ENCODE data around the gene GPR37L1.

Gene GPR37L1

DNA sequence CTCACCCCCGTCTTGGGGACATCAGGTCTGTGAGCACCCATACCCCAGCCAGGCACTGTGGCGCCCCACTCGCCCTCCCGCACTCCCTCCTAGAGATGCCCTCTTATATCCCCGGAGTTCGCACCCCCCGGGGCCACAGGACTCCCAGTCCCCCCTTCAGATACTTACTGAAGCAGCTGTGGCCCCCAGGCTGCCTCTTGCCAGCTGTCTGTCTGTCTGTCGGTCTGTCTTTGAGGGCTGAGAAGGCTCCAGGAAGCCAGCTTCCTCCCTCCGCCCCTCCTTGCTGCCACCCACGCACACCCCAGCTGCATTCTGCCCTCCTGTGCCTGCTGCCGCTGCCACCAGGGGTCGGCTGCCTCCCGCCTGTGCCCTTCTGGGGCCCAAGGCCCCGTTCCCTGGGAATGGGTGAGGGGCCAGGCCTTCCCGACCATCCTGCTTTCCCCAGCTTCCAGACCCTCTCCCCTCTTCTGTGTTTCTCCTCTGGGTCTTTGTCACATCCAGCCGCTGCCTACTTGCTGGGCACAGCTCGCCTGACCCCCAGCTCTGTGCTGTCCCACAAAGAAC is 37.7 kb downstream of the GPR37L1 start, which contains the start of gene PTPN7:
PTPN7 (minus strand) TSS at position 226 of the 564 bp plus-strand sequence. CDS start 1,200 bp downstream, outside the sequence.
- TF ChIP-seq CTCF (IDR thresholded peaks at IDR 0.05; ENCODE audit: borderline replicate concordance, insufficient read depth, low read depth, low read length): peak; percentile 70
- peak within 1 kb of the TSS; percentile 98 for H3K4me3 ChIP-seq (ENCODE audit: low read depth, low read length)

GRCh38 chr1:202161151-202162046 is 38.7 kb downstream of the GPR37L1 start:
- peak overlapping the region; percentile 98 for H3K4me3 ChIP-seq (ENCODE audit: low read depth, low read length)
- no peak for TF ChIP-seq CTCF (IDR thresholded peaks at IDR 0.05; ENCODE audit: borderline replicate concordance, insufficient read depth, low read depth, low read length)

DNA sequence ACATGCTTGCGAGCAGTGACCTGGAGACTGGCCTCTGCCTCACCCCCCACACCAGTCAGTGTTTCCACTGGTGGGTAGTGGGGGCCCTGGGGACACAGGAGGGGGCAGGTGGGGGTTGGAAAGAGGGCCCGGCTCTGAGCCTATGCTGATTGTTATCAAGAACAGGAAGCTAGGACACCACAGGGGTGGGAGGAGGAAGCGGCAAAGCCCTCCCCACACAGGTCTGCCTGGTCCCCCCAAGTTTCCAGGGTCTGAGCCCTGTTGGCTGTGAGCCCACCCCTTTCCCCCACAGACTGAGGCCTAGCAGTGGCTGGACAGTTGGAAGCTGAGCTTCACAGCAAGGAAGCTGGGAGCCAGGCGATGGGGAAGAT is 39.3 kb downstream of the GPR37L1 start:
- H3K4me3 ChIP-seq (ENCODE audit: low read depth, low read length): peak overlapping the region; percentile 98
- no peak for TF ChIP-seq CTCF (IDR thresholded peaks at IDR 0.05; ENCODE audit: borderline replicate concordance, insufficient read depth, low read depth, low read length)

GRCh38 chr1:202162418-202163280 is 39.9 kb downstream of the GPR37L1 start:
- H3K4me3 ChIP-seq (ENCODE audit: low read depth, low read length): peak overlapping the region; percentile 98
- no peak for TF ChIP-seq CTCF (IDR thresholded peaks at IDR 0.05; ENCODE audit: borderline replicate concordance, insufficient read depth, low read depth, low read length)

DNA sequence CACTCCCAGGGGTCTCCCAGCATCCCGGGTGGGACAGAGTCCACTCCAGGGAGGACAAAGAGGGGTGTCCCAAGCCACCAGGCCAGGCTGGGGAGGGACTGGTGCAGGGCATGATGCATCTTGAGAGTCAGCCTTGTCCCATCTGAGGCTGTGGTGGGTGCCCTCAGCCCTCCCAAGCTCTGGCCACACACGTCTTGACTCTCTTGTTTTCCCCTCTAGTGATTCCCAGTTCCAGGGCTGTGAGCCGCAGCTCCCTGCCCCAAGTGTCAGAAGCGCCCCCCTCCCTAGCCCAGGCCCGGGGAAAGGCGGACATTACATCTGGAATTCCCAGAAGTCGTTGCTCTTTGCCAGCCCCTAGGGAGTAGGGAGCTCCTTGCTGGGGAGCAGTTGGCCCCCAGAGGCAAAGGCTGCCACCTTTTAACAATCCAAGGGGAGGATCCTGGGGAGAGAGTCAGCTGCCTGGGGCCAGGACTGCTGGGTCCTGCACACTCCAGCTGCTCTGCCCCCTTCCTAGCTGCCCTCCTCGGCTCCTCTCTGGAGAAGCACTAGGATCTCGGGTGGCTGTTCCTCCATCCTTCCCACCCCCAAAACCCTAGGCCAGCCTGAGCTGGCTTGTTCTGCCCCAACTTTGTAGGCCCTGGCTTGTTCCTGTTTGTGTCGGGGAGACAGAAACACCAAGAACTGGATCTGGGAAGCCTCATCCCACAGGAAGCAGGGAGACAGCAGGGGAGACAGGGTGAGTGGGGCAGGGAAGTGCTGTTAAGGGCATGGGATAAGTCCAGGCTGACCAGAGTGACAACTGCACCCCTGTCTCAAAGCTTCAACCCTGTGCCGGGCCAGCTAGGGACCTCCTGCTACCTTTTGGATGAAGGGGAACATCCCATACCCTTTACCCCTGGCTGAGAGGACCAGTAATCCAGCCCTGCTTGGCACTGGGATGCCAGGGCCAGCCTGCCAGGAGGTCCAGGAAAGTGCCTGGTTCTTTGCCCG is 40.9 kb downstream of the GPR37L1 start:
- TF ChIP-seq CTCF (IDR thresholded peaks at IDR 0.05; ENCODE audit: borderline replicate concordance, insufficient read depth, low read depth, low read length): no peak
- no peak overlapping the region for H3K4me3 ChIP-seq (ENCODE audit: low read depth, low read length)
